GM19452 (cell line): ENCODE results near the gene NBL1.
"Not testable (repeated sequence)": the region's sequence is repeated elsewhere in the genome, so short reads cannot be mapped to it uniquely, and the experiment has no call there.

Experiments
- ATAC-seq: cut with Tn5 transposase; IDR thresholded peaks from one replicate; pipeline ENCODE4 v1.9.1; 2021; ENCODE audit not compliant: unreplicated experiment

Gene NBL1

GRCh38 chr1:19621274-19621950, 22.7 kb upstream of the NBL1 start:
- no peak for ATAC-seq

DNA sequence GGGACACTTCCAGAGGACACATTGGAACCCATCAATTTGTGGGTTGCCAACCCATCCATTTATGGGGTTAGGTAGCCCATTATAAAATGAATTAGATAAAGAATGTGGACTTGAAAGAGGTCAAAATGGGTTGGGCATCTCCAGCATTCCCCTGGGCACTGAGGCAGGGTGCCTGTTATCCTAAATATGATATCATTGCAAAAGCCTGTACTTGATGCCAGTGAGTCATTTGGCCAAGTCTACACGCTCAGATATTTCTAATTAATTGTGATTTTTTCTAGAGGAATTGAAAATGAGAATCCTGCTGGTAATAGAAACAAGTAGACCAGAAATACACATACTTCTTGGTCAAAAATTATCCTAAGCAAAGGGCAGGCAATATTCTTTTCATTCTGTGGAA, 21.9 kb upstream of the NBL1 start:
- no peak for ATAC-seq

DNA sequence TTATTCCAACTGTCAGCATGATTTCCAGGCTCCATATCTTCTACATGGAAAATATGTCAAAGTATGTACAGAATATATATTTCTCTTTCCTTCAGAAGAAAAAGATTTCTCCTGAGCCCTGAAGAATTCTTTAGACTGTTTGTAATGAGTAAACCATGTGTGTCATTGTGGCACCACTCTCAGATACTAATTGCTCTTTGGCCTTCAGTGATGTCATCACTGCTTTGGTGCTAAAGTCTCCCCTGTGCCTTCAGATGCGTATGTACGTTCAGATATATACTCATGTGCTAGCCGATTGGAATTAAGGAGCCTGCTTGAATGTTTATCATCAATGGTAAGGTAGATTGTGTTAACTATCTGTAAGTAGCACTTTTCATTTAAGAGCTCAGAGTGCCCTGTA, 20.6 kb upstream of the NBL1 start:
- no peak for ATAC-seq

DNA sequence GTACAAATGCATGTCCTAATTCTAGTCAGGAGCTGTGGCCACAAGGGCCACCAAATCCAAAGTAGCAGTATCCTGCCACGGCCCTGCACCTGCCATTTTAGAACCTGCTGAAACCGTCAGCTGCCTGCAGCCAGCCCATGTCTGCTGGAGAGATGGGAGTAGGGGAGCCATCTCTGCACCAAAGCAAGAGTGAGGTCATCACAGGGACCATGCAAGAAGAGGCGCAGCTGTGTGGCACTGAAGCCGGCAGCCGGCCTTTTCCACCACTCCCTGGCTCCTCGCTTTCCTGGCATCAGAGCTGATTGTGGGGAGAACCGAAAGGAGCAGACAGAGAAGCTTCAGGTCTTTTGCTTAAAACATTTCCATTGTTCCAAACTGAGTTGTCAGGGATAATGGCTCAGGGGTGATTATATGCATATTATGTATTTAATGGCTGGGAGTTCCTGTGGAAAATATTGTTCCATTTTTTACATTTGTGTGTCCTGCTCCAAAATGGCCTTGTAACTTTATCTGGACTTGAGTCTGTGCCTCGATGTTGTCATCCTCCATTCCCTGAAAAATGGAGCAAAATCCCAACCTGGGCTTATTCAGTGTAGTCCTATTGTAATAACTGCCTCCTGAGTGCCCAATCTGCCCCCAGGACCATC, 18.7 kb upstream of the NBL1 start:
- ATAC-seq: no peak

GRCh38 chr1:19628879-19629278, 15.2 kb upstream of the NBL1 start:
- ATAC-seq: no peak

- no peak for ATAC-seq
Observed at GRCh38 chr1:19629357-19629756, 14.8 kb upstream of the NBL1 start.

- not testable (repeated sequence) for ATAC-seq
Observed at GRCh38 chr1:19630192-19630591, 13.9 kb upstream of the NBL1 start.

DNA sequence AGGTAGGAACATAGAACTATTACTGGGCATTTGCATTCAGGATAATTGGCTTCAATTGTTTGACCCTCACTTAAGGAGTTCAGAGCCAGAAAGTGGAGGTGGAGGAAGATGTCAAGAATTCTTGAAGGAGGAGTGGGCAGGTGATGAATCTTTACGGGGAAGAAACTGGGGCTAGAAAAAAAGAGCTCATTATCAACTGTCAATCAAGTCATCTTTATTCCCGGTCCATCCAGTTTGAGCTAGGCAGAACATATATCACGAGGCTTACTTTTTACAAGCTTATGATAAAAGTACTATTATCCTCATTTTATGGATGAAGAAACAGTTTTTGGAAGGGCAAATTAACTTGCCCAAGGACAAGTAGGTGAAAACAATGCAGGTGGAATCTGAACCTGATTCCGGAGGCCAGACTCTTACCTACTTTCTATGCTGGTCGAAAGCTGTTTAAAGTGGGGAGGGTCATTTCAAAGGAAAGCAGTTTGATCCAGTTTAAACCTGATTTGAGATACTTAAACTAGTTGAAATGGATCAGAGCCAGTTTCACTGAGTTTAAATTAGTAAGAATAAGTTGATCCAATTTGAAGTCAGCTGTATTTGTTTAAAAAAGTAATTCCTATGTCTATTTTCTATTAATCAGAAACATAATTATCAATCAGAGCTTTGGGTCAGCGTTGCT, 13.3 kb upstream of the NBL1 start:
- no peak for ATAC-seq

DNA sequence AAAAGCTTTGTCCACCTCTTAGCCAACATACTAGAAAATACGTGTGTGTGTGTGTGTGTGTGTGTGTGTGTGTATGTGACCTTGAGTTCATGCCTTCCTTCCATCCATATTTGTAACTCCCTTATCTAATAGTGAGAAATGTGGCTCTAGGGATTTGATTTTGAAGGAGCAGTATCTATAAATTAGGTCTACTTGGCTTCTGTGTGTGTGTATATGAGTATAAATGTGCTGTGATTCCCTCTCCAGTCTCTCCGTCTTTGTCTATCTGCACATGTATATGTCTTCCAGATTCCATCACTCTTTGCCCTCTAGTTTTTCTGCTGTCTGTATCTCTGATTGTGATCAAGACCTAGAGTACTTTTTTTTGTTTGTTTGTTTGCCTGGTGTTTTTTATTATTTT, 11.9 kb upstream of the NBL1 start:
- no peak for ATAC-seq

DNA sequence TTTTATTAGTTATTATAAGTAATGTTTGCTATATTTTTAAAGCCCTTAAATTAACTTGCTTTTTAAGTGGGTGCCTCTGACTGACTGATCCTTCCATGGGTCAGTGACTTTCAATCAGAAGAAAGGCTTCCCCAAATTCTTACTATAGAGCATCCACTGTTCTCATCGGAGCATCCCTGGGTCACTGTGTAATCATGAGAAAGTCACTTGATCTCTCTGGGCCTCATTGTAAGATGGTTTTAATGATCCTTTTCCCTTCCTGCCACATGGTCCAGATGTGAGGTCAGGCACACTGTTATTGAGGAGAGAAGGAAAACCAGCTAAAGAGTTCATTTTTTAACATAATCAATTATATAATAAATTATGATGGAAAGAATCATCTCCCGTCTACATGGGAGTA, 11.0 kb upstream of the NBL1 start:
- no peak for ATAC-seq

GRCh38 chr1:19635064-19635463, 9.0 kb upstream of the NBL1 start:
- not testable (repeated sequence) for ATAC-seq

DNA sequence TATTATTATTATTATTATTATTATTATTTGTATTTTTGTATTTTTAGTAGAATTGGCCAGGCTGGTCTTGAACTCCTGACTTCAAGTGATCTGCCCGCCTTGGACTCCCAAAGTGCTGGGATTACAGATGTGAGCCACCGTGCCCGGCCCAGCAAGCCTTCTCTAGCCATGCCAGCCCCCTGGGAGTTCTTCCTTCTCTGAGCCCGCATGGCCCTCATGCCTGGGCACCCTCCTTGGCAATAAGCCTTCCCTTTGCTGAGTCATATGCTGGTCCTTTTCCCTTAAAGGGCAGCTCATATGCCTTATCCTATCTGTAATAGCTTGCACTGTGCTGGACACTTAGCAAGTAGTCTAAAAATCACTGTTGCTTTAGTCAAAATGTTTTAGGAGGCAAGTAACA, 8.5 kb upstream of the NBL1 start:
- no peak for ATAC-seq

DNA sequence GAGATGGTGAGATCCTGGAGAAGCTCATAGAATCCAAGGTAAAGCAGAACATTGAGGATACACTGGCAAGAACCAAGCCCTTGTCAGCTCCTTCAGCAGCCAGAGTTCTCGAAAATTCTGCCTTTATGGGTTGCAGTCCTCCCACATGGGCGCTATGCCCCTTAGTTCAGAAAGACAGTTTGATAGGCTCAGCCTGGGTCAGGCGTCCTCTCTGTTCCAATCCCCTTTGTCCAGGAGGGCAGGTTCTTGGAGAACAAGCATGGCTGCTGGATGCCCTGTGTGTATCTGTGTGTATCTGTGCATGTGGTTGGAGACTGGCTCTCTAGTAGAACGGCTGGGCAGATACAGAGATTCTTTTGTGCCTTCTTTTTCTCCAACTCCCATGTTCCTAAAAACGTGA, 8.0 kb upstream of the NBL1 start:
- ATAC-seq: no peak

DNA sequence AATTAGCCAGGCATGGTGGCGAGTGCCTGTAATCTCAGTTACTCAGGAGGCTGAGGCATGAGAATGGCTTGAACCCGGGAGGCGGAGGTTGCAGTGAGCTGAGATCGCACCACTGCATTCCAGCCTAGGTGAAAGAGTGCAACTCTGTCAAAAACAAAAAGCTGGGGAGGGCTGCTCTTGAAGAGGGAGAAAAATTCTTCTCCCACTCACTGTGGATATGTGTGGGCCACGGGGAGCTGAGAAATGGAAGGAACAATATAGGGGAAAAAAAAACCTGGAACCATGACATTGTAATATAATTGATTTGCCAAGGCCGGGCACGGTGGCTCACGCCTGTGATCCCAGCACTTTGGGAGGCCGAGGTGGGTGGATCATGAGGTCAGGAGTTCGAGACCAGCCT, 7.4 kb upstream of the NBL1 start:
- ATAC-seq: not testable (repeated sequence)

DNA sequence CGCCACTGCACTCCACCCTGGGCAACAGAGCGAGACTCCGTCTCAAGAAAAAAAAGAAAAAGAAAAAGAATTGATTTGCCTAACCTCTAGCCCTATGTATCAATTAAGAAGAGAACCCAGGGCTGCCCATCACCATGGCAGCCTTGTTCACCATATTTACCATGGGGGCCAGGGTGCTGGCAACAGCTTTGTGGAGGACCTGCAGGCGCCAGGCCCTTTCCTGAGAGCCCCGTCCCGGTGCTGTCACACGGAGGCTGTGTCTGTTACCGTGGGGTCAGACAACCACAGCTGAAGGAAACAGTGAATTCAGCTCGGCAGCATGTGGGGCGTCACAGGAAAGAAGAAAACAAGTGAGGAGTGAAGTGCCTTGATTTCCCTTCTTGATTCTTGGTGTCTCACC, 6.5 kb upstream of the NBL1 start:
- ATAC-seq: no peak

DNA sequence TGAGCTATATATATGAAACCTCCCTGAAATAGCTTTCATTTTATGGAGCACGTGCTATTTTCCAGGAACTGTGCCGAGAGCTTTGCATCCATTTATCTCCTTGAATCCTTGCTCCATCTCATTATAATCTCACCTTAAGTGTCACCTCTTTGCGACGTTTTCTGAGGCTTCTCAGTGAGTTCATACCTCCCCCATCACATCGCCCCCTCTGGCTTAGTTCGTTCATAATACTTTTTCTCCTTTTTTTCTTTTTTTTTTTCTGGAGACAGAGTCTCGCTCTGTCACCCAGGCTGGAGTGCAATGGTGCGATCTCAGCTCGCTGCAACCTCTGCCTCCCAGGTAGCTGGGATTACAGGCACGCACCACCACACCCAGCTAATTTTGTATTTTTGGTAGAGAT, 4.9 kb upstream of the NBL1 start:
- ATAC-seq: not testable (repeated sequence)

DNA sequence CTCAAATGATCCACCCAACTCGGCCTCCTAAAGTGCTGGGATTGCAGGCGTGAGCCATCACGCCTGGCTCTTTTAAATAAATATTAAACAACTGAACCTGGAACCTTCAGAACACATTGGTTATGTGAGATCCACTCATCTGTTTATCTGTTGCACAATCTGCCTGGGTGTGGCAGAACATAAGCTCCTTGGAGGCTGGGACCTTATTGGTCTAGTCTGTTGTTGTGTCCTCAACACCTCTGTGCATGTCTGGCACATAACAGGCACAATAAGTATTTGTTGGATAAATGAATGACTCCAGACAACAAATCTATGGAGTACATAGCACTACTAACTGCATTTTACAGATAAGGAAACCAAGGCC, 4.1 kb upstream of the NBL1 start:
- no peak for ATAC-seq

GRCh38 chr1:19640363-19641316, 3.5 kb upstream of the NBL1 start:
- no peak for ATAC-seq

GRCh38 chr1:19643121-19643520, 990 bp upstream of the NBL1 start:
- no peak for ATAC-seq

DNA sequence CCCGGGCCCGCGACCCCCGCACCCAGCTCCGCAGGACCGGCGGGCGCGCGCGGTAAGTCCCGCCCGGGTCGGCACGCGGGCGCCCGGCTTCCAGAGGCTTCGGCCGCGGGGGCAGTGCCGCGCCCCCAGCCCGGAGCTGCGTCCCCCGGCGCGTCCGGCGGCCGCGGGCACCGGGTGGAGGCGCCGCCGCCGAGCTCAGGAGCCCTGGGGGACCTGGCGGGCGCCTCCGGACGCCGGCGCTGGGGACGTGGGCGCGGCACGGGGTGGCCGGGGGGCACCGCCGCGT, 227 bp downstream of the NBL1 start:
- ATAC-seq: no peak

DNA sequence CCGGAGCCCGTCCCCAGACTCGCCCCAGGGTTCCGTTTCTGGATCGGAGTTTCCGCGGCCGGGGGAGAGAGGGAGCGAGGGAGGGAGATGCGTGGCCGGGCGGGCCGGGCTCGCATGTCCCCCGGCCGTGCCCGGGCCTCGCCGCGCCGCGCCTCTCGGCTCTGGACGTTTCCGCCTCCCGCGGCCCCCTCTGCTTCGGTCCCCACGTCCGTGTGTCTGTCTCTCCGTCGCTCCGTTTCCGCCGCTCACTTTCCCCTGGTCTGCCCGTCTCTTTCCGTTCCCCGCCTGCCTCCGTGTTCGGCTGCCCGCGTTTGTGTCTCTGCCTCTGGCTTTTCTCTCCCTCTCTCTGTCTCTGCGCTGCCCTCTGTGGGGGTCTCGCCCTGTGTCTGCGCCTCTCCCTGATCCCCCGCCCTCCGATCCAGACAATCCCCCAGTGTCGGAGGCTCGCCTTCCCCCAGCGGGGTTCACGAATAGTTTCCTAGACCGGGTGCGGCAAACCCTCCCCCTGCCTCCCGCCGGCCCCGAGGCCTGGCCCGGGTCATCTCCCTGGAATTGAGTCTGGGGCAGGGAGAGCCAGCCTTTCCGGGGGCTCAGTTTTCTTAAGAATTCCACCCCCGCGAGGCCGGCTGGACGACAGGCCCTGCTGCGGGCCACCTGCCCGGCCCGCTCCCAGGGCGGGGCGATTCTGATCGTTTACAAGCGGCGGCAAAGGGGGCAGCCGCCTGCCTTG, 735 bp downstream of the NBL1 start:
- ATAC-seq: no peak
